Cortex of kidney (tissue), 1 donor: ENCODE measurements around the gene VTI1B.
"Not testable (repeated sequence)": the region's sequence is repeated elsewhere in the genome, so short reads cannot be mapped to it uniquely, and the experiment has no call there.

Experiments
- DNase-seq: peaks from one replicate; lab custom pipeline; 2025; lab: John Stamatoyannopoulos, UW

Gene VTI1B, protein sequence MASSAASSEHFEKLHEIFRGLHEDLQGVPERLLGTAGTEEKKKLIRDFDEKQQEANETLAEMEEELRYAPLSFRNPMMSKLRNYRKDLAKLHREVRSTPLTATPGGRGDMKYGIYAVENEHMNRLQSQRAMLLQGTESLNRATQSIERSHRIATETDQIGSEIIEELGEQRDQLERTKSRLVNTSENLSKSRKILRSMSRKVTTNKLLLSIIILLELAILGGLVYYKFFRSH

DNA sequence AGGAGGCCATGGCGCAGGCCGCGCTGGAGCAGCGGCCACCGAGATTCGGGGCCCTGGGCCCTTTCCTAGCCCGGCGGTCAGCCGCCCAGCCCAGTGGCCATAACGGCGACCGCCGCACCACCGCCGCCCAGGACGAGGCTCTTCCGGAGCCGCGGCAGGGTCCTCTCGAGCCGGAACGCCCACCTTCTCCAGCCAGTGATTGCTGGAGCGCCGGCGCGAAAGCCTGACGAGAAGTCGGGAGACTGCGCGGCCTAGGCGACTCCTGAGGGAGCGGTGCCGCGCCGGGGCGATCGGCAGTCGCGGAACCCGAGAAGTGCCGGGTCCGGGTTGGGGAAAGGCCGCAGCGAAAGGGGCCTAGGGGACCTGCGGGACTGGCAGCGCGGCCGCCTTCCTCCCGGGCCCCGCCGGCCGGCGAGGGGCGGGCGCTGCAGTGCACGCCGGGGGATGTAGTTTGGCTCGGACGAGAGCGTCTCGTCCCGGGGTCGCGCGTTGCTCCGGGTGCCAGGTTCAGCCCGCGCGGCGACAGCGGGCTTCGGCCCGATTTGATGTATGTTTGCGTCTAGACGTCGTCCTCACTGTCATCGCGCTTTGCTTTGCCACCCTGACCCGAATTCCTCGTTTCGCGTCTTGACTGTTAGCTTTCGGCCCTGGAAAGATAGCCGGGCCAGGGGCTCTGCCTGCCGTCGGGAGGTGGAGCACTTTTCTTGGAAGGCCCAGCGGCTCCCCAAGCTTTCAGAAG, at the start of gene VTI1B:
Gene VTI1B (minus strand): TSS at position 153 of the 739 bp plus-strand sequence. CDS start 143 bp downstream, at position 10.
- DNase-seq = no peak

DNA sequence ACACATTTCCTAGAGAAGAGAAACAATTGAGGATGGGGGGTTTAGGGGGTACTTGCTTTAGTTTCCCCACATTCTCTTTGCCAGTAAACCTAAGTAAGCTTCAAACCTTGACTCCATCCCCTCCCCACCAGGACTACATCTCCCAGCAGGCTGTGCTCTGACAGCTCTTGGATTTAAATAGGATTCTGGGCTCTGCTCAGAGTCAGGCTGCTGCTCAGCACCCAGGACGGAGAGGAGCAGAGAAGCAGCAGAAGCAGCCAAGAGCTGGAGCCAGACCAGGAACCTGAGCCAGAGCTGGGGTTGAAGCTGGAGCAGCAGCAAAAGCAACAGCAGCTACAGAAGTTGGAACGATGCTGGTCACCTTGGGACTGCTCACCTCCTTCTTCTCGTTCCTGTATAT, 47.9 kb upstream of the VTI1B start:
- no peak for DNase-seq

DNA sequence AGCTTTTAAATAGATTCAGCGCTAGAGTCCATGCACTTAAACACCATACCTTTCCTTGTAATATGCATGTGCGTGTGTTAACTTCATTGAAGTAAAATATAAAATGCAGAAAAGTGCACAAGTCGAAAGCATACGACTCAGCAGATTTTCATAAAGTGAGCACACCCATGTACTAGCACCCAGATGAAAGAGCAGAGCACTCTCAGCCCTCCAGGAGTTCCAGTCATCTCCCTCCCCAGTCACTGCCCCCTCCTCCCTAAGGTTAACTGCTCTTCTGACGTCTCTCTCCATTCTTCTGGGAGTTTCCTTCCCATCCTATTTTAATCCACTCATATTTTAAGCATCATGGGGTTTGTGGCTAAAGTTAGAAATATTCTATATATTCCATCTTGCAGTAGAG, 47.4 kb upstream of the VTI1B start:
- DNase-seq = no peak

DNA sequence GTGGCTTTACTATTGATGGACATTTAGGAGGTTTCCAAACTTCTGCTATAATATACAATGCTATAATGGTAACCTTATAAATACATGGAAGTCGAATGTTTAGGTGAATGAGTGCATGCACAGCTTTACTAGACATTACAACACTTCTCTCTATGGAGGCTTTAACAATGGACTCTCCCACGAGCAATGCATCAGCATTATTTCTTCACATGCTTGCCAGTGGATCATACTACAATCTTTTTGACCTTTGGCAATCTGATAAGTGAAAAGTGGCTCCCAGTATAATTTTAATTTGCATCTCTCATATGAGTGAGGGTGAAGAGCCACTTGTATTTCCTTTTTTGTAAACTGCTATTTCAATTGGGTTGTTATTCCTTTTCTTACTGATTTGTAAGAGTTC, 45.4 kb upstream of the VTI1B start:
- no peak for DNase-seq

DNA sequence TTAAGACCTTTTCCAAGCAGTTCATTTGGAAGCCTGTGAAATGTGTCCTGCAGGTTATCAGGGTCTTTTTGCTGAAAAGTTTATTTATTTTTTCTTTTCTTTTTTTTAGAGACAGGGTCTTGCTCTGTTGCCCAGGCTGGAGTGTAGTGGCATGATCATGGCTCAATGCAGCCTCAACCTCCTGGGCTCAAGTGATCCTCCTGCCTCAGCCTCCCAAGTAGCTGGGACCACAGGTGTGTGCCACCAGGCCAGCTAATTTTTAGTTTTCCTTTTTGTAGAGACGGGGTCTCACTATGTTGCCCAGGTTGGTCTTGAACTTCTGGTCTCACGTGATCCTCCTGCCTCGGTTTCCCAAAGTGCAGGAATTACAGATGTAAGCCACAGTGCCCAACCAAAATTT, 45.0 kb upstream of the VTI1B start:
- DNase-seq = not testable (repeated sequence)

DNA sequence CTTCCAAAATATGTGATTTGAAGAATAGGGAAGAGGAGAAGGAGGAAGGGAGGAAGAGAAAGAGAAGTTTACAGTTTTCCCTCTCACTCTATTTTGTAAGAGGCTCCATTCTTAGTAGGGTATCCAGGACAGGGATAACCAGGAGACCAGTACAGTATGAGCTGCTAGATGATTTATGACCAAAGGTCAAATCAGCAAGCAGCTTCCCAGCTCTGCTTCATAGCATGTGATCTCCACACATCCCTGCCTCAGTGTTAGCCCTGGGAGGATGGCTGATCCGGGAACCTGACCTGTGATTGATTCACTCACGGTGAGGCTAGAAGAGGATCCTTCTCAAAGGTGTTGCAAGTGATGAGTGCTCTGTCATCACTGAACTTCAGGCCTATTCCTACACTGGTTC, 43.8 kb upstream of the VTI1B start:
- no peak for DNase-seq

DNA sequence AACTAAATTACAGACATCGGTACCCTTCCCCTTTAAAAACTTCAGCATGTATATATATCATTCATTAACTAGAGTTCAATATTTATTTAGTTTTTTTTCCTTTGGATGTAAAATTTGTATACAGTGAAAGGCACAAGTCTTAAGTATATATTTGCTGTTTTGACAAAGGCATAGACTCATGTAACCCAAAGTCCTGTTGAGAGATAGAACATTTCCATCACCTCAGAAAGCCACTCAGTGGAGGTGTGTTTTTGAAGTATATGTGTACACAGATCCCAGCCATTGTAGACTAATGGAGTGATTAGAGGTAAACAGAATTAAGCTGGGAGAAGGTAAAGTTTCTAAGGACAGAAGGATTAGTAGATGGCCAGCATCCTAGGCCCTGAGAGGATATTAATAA, 42.6 kb upstream of the VTI1B start:
- no peak for DNase-seq

DNA sequence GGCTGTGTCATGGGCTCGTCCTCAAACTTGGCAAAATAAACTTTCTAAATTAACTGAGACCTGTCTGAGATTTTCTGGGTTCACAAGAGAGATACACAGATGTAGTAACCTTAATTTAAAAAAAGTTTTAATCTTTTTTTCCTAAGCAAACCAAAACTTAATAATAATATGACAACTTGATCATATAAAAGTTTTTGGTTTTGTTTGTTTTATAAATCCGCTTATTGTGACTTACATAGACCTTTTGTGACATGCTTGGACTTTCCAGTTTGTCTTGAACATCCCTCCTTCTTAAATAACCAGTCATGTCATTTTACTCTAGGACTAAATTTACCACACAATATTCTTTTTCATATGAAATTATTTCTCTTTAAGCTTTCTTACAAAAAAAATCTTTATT, 35.8 kb upstream of the VTI1B start:
- DNase-seq = no peak

DNA sequence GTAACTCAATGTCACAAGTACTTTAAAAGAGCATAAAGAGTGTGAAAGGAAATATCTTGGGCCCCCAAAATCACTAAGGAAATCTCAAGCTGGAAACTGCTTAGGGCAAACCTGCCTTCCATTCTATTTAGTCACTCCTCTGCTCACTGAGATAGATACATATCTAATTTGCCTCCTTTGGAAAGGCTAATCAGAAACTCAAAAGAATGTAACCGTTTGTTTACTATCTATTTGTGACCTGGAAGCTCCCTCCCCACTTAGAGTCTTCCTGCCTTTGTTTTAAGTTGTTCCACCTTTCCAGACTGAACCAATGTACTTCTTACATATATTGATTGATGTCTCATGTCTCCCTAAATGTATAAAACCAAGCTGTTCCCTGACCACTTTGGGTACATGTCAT, 35.4 kb upstream of the VTI1B start:
- not testable (repeated sequence) for DNase-seq

DNA sequence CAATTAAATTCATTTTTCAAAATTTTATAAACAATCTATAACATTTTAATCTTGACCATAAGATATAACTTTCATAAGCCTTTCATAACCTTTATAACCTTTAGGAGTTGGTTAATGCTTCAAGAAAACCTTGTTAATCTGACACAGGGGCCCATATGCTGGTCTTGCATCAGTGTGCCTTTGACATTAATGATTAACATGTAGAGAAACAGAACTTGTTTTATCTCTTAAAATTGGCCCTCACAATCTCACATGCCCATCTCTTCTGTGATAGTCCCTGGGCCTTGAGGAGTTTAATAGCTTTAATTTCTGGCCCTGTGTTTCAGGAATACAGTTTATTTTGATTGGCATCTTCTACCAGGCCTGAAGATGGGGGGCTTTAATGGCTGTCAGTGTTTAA, 34.9 kb upstream of the VTI1B start:
- DNase-seq = not testable (repeated sequence)

DNA sequence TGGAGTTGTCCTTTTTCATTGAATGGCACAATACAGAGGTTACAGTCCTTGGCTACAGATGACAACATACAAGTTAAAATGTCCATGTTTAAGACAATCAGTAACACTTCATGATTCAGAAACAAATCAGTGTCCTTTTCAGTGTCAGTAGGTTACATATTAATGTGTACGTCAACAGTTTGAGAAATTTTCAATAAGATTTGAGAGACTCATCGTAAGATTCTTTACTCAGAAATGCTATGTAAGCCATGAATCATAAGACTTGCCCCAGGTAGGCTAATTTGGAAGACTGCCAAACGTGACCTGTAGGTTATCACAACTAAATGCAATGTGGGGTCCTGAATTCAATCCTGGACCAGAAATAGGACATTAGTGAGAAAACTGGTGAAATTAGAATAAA, 30.8 kb upstream of the VTI1B start:
- DNase-seq = no peak

DNA sequence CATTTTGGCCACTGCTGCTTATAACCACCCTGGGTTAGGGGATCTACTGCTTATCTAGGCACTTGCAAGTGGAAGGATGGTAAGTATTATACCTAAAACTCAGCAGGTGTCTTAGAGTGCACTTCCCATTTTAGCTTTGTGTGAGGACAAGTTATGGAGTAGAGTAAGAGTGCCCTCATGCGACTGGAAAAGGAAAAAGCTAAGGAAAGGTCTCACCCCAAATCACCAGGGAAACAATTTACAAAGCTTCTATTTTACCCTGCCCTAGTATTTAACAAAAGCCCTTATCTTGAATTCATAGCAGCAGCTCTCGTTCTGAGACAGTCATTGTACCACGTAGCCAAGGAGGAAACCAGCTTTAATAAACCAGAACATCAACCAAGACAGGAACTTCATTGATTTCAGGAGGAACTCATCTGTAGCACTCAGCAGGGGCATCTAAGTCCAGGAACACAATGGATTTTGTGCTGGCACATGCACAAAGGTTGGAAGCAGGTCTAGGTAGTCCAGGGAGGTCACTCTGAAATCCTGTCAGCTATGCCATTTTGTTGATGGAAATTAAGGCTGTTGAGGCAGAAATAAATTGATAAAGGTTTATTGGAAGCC, 30.2 kb upstream of the VTI1B start:
- no peak for DNase-seq

DNA sequence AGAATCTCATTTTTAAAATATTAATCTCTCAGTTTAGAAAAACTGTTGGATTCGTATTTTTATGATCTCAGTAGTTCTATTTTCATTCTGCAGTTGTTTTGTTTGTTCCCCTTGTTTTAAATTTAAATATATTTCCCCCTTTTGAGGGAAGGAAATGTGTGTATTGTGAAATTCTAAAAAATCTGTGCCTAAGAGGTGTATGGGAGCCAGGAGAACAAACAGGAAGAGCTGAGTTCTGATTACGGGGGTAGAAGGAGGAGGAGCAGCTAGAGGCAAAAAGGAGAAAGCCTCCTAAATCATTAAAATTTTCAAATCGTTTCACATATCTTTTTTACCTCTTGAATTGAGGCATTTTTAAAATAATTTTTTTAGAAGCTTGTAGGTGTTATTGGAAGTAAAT, 29.6 kb upstream of the VTI1B start:
- no peak for DNase-seq

DNA sequence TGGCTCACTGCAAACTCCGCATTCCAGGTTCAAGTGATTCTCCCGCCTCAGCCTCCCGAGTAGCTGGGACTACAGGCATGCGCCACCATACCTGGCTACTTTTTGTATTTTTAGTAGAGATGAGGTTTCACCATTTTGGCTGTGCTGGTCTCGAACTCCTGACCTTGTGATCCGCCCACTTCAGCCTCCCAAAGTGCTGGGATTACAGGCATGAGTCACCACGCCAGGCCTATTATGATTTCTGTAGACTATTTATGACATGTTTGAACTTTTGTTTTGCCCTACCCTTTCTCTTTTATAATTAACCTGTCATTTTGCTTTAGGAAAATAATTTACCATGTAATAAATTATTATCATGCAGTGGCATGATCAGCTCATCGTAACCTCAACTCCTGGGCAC, 27.1 kb upstream of the VTI1B start, which contains the start of gene RDH12:
Gene RDH12 (plus strand): TSS at position 395 of the 400 bp plus-strand sequence. CDS start 20,757 bp downstream, outside the sequence.
- DNase-seq = not testable (repeated sequence)

DNA sequence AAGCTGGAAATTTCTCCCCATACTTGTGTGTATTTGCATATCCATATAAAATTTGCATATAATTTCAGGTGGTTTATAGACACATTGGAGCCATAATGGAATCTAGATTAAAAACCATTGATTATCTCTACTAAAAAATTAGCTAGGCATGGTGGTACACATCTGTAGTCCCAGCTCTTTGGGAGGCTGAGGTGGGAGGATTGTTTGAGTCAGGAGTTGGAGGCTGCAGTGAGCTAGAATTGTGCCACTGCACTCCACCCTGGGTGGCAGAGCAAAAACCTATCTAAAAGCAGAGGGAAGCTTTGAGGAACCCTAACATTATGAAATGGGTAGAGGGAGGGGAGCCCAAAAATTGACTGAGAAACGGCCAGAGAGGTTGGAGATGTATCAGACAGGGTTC, 23.7 kb upstream of the VTI1B start:
- no peak for DNase-seq

DNA sequence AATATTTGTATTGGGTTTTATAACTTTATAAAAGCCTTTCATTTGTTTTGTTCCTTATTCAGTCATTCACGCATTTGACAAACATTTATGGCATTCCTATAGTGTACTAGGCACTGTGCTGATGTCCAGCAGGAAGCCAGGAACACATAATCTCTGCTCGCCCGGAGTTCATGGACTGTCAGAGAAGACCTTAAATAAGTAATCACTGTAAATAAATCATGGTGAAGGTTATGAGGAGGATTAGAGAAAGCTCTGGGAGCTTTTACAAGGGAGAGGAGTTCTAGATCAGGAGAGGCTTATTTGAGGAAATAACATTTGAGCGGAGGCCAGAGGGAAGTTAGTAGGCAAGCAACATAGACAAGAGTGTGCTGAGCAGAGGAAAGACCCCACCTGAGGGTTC, 22.6 kb upstream of the VTI1B start:
- DNase-seq = no peak

DNA sequence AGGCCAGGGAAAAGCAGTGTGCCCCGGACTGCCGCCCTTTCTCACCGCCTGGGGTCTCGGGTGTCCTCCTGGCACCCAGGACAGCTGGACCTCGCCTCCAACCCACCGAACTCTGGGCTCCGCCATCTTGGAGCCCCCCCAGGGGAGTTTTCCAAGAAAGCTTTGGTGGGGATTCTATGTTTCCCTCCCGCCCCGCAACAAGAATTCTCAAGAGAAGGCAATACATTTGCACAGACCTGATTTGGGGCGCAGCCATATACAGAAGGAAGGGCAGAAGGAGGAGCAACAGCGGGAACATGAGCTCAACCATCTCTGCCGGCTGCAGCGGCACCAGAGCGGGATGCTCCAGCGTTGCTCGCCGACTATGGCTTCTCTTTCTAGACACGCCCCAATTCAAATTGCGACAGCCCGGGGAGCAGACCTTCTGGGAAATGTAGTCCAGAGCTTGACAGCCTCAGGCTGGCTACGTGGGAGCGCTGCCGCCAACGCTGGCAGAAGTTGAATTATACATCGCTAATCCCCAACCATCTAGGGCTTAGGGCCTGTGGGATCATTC, 21.0 kb upstream of the VTI1B start, which contains the start of gene RDH11:
Gene RDH11 (minus strand): TSS at position 371 of the 556 bp plus-strand sequence. CDS start 61 bp downstream, at position 310.
- DNase-seq = peak; percentile 16

DNA sequence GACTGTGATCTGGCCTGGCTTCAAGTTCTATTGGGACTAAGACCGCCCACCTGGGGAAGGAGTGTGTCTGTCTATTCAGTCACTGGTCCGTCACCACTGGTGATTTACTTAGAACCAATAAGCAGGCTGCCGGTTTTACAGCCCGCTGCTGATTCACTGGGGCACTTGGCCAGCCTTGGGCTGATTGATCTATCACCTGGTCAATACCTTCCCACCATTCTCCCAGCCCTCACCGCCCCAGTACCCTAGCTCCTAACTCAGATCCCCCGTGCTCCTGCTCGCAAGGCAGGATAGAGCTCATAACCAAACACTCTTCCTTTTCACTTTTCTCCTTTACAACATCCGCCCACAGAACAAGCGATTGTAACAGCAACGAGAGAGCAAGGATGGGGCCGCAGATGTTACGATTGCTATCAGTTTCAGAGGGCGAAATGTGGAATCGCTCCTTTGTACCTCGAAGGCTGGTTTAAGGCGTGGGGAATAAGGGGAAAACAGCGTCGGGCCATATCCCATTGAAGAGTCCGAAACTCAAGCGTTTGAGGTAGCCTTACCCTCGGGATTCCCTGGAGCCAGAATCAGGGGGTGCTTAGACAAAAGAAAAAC, 20.5 kb upstream of the VTI1B start:
- no peak for DNase-seq

DNA sequence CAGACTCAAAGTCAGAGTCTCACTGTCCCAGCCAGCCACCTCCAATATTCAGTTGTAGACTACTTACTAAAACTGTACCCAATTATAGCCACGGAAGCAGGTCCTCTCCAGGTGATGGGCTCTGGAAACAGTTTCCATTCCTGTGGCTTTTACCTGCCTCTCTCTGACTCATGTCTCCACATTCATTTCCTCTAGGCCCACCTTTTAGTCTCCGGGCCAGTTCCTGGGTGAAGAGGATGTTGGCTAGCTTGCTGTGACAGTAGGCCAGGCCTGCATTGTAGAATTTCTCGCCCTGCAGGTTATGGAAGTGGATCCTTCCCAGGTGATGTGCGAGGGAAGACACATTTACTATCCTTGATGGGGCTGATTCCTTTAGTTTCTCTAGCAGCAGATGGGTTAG, 15.6 kb upstream of the VTI1B start:
- DNase-seq = no peak

DNA sequence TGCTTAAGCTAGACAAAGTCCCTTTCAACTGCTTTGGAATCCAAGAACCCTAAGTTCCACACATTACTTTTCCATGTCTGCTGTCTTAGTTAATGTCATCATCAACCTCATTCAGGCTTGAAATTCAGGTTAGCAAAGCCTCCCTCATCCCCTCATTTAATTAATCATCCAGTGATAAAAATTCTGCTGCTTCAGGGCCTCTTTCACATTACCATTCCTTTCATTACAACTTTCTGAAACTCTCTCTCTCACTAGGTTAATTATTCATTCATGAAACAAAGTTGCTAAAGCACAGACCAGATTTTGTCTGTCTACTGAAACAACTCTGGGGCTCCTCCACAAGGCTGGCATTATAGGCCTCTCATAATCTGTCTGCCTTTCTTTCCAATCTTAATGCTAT, 9.4 kb upstream of the VTI1B start:
- no peak for DNase-seq

DNA sequence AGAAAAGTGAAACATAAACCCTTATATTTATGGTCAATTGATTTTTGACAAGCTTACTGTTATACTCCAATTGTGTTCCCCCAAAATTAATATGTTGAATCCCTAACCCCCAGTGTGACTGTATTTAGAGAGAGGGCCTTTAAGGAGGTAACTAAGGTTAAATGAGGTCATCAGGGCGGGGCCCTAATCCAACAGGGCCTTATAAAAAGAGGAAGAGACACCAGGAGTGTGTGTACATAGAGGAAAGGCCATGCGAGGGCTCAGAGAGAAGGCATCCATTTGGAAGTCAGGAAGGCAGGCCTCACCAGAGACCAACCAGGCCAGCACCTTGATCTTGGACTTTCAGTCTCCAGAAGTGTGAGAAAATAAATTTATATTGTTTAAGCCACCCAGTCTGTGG, 6.5 kb upstream of the VTI1B start:
- no peak for DNase-seq

DNA sequence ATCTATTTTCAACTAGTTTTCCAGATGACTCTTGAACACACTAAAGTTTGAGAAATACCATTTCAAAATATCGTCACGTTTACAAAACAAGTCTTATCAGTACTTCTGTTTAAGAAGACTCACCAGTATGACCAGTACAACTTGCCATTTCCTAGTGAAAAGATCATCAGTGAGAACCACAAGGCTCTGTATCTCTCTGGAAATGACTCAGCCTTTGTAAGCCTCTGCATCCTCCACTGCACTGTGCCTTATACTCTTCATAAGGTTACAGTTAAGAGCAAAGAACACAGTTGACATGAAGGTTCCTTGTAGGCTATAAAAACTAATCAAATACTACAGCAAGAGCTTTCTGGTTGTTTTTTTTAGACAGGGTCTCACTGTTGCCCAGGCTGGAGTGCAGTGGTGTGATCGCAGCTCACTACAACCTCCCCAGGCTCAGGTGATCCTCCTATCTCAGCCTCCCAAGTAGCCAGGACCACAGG, 5.7 kb upstream of the VTI1B start:
- no peak for DNase-seq
